HG03159 (cell line): ENCODE measurements around the gene ASGR1.
"Not testable (repeated sequence)": the region's sequence is repeated elsewhere in the genome, so short reads cannot be mapped to it uniquely, and the experiment has no call there.

Experiments used
- ATAC-seq: cut with Tn5 transposase; IDR thresholded peaks from one replicate; pipeline ENCODE4 v1.9.1; 2021; ENCODE audit warnings: mild to moderate bottlenecking, moderate library complexity; ENCODE audit not compliant: unreplicated experiment

The ASGR1 gene

DNA sequence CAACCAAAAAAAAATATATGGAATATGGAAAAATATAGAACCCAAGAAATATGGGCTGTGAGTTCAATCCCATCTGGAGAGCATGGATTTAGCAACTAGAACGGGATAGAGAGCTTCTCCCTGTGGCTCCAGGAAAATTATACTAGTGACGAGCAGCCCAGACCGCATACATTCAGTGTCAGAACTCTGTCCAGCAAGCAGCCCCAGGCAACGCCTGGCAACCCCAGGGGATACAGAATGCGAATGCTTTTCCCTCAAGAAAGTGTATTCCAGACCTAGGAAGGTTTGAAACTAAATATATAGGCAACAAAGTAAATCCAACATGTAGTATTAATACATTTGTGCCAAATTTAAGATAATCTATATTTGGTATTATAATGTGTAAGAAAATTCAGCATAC is 51.0 kb downstream of the ASGR1 start:
- ATAC-seq = no peak

DNA sequence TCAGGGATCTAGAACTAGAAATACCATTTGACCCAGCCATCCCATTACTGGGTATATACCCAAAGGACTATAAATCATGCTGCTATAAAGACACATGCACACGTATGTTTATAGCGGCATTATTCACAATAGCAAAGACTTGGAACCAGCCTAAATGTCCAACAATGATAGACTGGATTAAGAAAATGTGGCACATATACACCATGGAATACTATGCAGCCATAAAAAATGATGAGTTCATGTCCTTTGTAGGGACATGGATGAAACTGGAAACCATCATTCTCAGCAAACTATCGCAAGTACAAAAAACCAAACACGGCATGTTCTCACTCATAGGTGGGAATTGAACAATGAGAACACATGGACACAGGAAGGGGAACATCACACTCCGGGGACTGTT is 51.7 kb downstream of the ASGR1 start:
- ATAC-seq = not testable (repeated sequence)

DNA sequence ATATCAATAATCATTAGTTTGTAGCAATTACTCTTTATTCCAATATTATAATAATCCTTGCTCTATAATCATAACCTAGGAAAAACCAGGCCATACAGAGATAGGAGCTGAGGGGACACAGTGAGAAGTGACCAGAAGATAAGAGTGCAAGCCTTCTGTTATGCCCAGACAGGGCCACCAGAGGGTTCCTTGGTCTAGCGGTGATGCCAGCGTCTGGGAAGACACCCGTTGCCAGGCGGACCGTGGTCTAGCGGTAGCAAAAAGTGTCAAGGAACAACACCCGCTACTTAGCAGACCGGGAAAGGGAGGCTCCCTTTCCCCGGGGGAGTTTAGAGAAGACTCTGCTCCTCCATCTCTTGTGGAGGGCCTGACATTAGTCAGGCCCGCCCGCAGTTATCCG is 52.8 kb downstream of the ASGR1 start:
- ATAC-seq = not testable (repeated sequence)

DNA sequence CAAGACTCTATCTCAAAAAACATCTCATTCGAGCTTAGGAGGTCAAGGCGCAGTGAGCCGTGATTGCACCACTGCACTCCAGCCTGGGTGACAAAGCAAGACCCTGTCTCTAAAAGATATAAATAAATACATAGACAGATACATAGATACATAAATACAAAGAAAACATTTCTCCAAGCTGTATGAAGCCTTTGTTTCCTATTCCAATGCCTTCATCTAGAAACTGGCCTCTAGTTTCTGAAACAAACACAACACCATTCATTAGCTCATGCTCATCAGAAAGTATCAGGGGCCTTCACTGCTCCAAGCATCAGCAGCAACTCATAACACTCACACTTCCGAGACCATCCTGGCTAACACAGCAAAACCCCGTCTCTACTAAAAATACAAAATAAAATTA is 54.2 kb downstream of the ASGR1 start:
- no peak for ATAC-seq

DNA sequence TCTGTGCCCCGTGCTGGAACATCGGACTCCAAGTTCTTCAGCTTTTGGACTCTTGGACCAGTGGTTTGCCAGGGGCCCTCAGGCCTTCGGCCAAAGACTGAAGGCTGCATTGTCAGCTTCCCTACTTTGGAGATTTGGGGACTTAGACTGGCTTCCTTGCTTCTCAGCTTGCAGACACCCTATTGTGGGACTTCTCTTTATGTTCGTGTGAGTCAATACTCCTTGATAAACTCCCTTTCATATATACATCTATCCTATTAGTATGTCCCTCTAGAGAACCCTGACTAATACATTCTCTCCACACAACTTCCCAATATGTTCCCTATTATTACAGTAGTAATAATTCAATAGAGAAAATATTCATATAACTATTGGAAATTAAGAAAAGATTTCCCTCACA is 55.3 kb downstream of the ASGR1 start:
- no peak for ATAC-seq
